Ishikawa (cell line): ENCODE measurements around the gene NLGN1.

Experiments used
- CEBPB ChIP-seq: IDR thresholded peaks from 2 replicates; pipeline ENCODE4 v1.6.1; 2012
- EGR1 ChIP-seq: IDR thresholded peaks from 2 replicates; pipeline ENCODE4 v1.6.1; 2012
- EP300 ChIP-seq: IDR thresholded peaks from 2 replicates; pipeline ENCODE4 v1.6.1; 2012; ENCODE audit warnings: borderline replicate concordance
- FOXM1 ChIP-seq: IDR thresholded peaks from 2 replicates; pipeline ENCODE4 v1.6.1; 2012; ENCODE audit warnings: low read depth, borderline replicate concordance
- RAD21 ChIP-seq: IDR thresholded peaks from 2 replicates; pipeline ENCODE4 v1.6.1; 2012; ENCODE audit warnings: low read depth
- TCF12 ChIP-seq: IDR thresholded peaks from 2 replicates; pipeline ENCODE4 v1.6.1; 2012; ENCODE audit warnings: low read depth
- YY1 ChIP-seq: IDR thresholded peaks from 2 replicates; pipeline ENCODE4 v1.6.1; 2012; ENCODE audit warnings: low read depth
- ZBTB7A ChIP-seq: IDR thresholded peaks from 2 replicates; pipeline ENCODE4 v1.6.1; 2012; ENCODE audit warnings: low read depth
- TF ChIP-seq, protein P1 (sequence below): IDR thresholded peaks from 2 replicates; pipeline ENCODE4 v1.6.1; 2012
- TF ChIP-seq, protein P2 (sequence below): IDR thresholded peaks from 2 replicates; pipeline ENCODE4 v1.6.1; 2012; ENCODE audit warnings: low read depth, mild to moderate bottlenecking

GRCh38 chr3:174051191-174051590, 653.6 kb downstream of the NLGN1 start:
- TF ChIP-seq TCF12 (no peak), YY1 (no peak), EP300 (no peak), CEBPB (no peak), ZBTB7A (no peak), RAD21 (no peak), FOXM1 (no peak), EGR1 (no peak)
- TF ChIP-seq, protein P1, sequence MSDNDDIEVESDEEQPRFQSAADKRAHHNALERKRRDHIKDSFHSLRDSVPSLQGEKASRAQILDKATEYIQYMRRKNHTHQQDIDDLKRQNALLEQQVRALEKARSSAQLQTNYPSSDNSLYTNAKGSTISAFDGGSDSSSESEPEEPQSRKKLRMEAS = no peak
- TF ChIP-seq, protein P2, sequence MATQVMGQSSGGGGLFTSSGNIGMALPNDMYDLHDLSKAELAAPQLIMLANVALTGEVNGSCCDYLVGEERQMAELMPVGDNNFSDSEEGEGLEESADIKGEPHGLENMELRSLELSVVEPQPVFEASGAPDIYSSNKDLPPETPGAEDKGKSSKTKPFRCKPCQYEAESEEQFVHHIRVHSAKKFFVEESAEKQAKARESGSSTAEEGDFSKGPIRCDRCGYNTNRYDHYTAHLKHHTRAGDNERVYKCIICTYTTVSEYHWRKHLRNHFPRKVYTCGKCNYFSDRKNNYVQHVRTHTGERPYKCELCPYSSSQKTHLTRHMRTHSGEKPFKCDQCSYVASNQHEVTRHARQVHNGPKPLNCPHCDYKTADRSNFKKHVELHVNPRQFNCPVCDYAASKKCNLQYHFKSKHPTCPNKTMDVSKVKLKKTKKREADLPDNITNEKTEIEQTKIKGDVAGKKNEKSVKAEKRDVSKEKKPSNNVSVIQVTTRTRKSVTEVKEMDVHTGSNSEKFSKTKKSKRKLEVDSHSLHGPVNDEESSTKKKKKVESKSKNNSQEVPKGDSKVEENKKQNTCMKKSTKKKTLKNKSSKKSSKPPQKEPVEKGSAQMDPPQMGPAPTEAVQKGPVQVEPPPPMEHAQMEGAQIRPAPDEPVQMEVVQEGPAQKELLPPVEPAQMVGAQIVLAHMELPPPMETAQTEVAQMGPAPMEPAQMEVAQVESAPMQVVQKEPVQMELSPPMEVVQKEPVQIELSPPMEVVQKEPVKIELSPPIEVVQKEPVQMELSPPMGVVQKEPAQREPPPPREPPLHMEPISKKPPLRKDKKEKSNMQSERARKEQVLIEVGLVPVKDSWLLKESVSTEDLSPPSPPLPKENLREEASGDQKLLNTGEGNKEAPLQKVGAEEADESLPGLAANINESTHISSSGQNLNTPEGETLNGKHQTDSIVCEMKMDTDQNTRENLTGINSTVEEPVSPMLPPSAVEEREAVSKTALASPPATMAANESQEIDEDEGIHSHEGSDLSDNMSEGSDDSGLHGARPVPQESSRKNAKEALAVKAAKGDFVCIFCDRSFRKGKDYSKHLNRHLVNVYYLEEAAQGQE = no peak
